ELR (cell line): ENCODE data around the gene ADGRV1.
"Not testable (repeated sequence)": the region's sequence is repeated elsewhere in the genome, so short reads cannot be mapped to it uniquely, and the experiment has no call there.

ENCODE experiments used
- DNase-seq: peaks from one replicate; pipeline ENCODE4 v3.0.0-alpha.2; 2015; ENCODE audit warnings: low read depth

ADGRV1 gene

GRCh38 chr5:90746119-90746518 lies 187.5 kb downstream of the ADGRV1 start:
- no peak for DNase-seq

- peak; percentile 42 for DNase-seq
These were observed 188.6 kb downstream of the ADGRV1 start for GRCh38 chr5:90747175-90747574.

- DNase-seq, result peak; percentile 2
These were observed 189.1 kb downstream of the ADGRV1 start for GRCh38 chr5:90747693-90748092.

- DNase-seq, result no peak
These were observed 200.5 kb downstream of the ADGRV1 start for GRCh38 chr5:90759119-90759518.

GRCh38 chr5:90767710-90768109 lies 209.1 kb downstream of the ADGRV1 start:
- DNase-seq, result no peak

GRCh38 chr5:90770006-90770541 lies 211.5 kb downstream of the ADGRV1 start:
- DNase-seq, result not testable (repeated sequence)

GRCh38 chr5:90777959-90778358 lies 219.4 kb downstream of the ADGRV1 start:
- no peak for DNase-seq

GRCh38 chr5:90783460-90784333 lies 225.1 kb downstream of the ADGRV1 start:
- peak; percentile 70 for DNase-seq

GRCh38 chr5:90786756-90787155 lies 228.2 kb downstream of the ADGRV1 start:
- no peak for DNase-seq

- DNase-seq, result peak; percentile 48
These were observed 234.1 kb downstream of the ADGRV1 start for GRCh38 chr5:90792725-90793124.

GRCh38 chr5:90793183-90793582 lies 234.6 kb downstream of the ADGRV1 start:
- peak; percentile 7 for DNase-seq

GRCh38 chr5:90796919-90797318 lies 238.3 kb downstream of the ADGRV1 start:
- DNase-seq, result not testable (repeated sequence)

GRCh38 chr5:90800082-90800481 lies 241.5 kb downstream of the ADGRV1 start:
- DNase-seq, result not testable (repeated sequence)

GRCh38 chr5:90800515-90800914 lies 241.9 kb downstream of the ADGRV1 start:
- not testable (repeated sequence) for DNase-seq

- peak; percentile 58 for DNase-seq
These were observed 244.1 kb downstream of the ADGRV1 start for GRCh38 chr5:90802474-90803317.

GRCh38 chr5:90803381-90803780 lies 244.8 kb downstream of the ADGRV1 start:
- peak; percentile 9 for DNase-seq

GRCh38 chr5:90803876-90804275 lies 245.3 kb downstream of the ADGRV1 start:
- no peak for DNase-seq

GRCh38 chr5:90807496-90807895 lies 248.9 kb downstream of the ADGRV1 start:
- DNase-seq, result no peak

GRCh38 chr5:90809311-90810056 lies 250.9 kb downstream of the ADGRV1 start:
- no peak for DNase-seq

GRCh38 chr5:90810211-90810610 lies 251.6 kb downstream of the ADGRV1 start:
- no peak for DNase-seq

GRCh38 chr5:90813392-90813791 lies 254.8 kb downstream of the ADGRV1 start:
- no peak for DNase-seq

GRCh38 chr5:90822062-90822461 lies 263.5 kb downstream of the ADGRV1 start:
- not testable (repeated sequence) for DNase-seq
